ENCODE data around the gene SORCS3.

GRCh38 chr10:105197598-105198364 is 556.7 kb downstream of the SORCS3 start:
- TF ChIP-seq POLR2AphosphoS5 (IDR thresholded peaks at IDR 0.05; ENCODE audit: control insufficient read depth, insufficient read depth, low read depth, low read length) (no peak), EGR1 (conservative IDR thresholded peaks at IDR 0.05) (no peak), ELF4 (CRISPR knock-in tag; IDR thresholded peaks at IDR 0.05) (no peak)

Data from K562 (cell line).